AG10803 (cell line): ENCODE data around the gene ZNF780A.

Experiments
- DNase-seq: peaks from one replicate; pipeline ENCODE4 v3.0.0; 2010; ENCODE audit warnings: low read depth
- H3K4me3 ChIP-seq: 2 replicates; pipeline ENCODE4 v1.5.1; 2011; ENCODE audit warnings: mild to moderate bottlenecking, low read length, control low read depth
- CTCF ChIP-seq: conservative IDR thresholded peaks from 2 replicates; pipeline ENCODE4 v1.5.1; 2011; ENCODE audit warnings: mild to moderate bottlenecking, low read length, control low read depth, inconsistent platforms

Gene ZNF780A

GRCh38 chr19:40103600-40103999 is 12.9 kb upstream of the ZNF780A start:
- DNase-seq = no peak
- no peak for TF ChIP-seq CTCF
- no peak overlapping the region for H3K4me3 ChIP-seq

GRCh38 chr19:40101813-40102212 is 11.1 kb upstream of the ZNF780A start:
- no peak for DNase-seq
- no peak overlapping the region for H3K4me3 ChIP-seq
- no peak for TF ChIP-seq CTCF

GRCh38 chr19:40093416-40093815 is 2.7 kb upstream of the ZNF780A start:
- no peak for TF ChIP-seq CTCF
- no peak for DNase-seq
- H3K4me3 ChIP-seq = no peak overlapping the region

GRCh38 chr19:40091205-40092129 is 724 bp upstream of the ZNF780A start:
- peak overlapping the region; percentile 86 for H3K4me3 ChIP-seq
- TF ChIP-seq CTCF = no peak
- no peak for DNase-seq

GRCh38 chr19:40089462-40089861 is 1.3 kb downstream of the ZNF780A start:
- no peak for TF ChIP-seq CTCF
- peak; percentile 61 for DNase-seq

GRCh38 chr19:40088299-40089047 is 2.3 kb downstream of the ZNF780A start:
- DNase-seq = no peak
- no peak overlapping the region for H3K4me3 ChIP-seq
- TF ChIP-seq CTCF = no peak

More at GRCh38 chr19:40089462-40089861, 1.3 kb downstream of the ZNF780A start:
- peak overlapping the region; percentile 86 for H3K4me3 ChIP-seq
